ENCODE measurements around the gene GNAI2.
"Not testable (repeated sequence)": the region's sequence is repeated elsewhere in the genome, so short reads cannot be mapped to it uniquely, and the experiment has no call there.

Gene GNAI2

DNA sequence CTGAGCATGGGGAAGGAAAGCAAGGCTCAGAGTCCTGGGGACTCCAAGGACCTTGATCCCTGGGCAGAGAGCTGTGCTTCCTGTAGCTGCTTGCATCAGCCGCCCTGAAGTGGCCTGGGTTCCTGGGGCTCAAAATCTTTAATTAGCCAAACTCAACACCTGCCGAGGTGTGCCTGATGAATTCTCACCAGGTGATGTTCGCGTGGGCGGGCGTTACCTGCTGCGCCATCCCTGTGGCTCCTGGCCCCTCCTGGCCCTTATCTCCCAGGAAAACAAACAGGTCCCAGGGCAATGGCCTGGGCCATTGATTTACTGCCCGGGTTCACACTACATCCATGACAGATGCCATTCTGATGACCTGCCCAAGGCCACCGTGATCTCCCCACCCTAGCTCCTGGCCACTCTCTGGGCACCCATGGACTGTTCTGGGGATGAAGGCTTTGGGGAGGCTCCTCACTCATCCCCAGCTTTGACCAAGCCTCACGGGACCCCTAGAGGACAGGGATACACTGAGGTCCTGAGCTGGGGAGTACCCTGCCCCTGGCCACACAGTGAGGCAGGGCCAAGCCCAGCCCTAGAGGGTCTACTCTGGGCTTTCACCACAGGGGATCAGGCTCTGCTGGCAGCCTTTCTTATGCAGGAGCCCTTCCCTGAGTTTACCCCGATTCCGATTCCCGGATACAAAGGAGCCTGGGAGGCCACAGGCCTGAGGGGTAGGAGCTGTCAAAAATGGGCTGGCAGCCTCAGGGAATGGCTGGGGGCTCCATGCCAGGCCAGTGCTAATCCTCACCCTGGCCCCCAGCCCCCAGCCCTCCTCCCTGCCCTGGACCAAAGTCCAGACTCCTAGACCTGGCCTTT is 25.3 kb upstream of the GNAI2 start:
- no peak overlapping the region for H3K4me3 ChIP-seq (ENCODE audit: control insufficient read depth, low read depth, low read length)
- TF ChIP-seq, protein P1, sequence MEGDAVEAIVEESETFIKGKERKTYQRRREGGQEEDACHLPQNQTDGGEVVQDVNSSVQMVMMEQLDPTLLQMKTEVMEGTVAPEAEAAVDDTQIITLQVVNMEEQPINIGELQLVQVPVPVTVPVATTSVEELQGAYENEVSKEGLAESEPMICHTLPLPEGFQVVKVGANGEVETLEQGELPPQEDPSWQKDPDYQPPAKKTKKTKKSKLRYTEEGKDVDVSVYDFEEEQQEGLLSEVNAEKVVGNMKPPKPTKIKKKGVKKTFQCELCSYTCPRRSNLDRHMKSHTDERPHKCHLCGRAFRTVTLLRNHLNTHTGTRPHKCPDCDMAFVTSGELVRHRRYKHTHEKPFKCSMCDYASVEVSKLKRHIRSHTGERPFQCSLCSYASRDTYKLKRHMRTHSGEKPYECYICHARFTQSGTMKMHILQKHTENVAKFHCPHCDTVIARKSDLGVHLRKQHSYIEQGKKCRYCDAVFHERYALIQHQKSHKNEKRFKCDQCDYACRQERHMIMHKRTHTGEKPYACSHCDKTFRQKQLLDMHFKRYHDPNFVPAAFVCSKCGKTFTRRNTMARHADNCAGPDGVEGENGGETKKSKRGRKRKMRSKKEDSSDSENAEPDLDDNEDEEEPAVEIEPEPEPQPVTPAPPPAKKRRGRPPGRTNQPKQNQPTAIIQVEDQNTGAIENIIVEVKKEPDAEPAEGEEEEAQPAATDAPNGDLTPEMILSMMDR (conservative IDR thresholded peaks at IDR 0.05; ENCODE audit: control insufficient read depth, insufficient read depth, low read depth, low read length): no peak
- DNase-seq (ENCODE audit: low read depth): no peak

DNA sequence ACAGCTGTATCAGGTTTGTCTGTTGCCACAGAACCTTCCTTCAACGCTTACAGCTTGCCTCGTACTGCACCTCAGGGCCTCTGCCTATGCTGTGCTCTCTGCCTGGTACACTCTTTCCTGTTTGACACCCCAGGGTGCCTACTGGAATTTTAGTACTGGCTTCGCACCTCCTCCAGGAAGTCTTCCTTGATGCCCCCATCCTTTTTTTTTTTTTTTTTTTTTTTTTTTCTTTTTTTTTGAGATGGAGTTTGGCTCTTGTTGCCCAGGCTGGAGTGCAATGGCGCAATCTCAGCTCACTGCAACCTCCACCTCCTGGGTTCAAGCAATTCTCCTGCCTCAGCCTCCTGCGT is 24.7 kb upstream of the GNAI2 start:
- not testable (repeated sequence) for DNase-seq (ENCODE audit: low read depth); H3K4me3 ChIP-seq (ENCODE audit: control insufficient read depth, low read depth, low read length)

DNA sequence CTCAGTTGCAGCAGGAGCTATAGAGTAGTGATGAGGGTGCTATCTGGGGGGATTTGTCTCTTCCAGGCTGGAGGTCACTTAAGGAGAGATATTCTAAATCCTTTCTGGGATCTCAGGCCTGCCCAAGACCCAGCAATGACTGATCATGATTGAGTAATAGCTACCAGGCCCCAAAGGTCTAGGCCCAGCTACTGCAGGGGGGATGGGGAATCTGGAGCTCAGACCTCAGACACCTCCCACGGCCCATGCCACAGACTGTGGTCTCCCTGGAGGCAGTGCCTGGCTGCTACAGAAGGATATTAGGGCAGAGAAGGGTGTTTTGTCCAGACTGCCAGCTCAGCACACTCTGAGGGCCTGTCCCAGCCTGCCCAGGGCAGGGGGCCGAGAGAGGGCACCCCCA is 24.1 kb upstream of the GNAI2 start:
- peak; percentile 53 for DNase-seq (ENCODE audit: low read depth)
- TF ChIP-seq, protein P1 (conservative IDR thresholded peaks at IDR 0.05; ENCODE audit: control insufficient read depth, insufficient read depth, low read depth, low read length): no peak
- no peak overlapping the region for H3K4me3 ChIP-seq (ENCODE audit: control insufficient read depth, low read depth, low read length)

DNA sequence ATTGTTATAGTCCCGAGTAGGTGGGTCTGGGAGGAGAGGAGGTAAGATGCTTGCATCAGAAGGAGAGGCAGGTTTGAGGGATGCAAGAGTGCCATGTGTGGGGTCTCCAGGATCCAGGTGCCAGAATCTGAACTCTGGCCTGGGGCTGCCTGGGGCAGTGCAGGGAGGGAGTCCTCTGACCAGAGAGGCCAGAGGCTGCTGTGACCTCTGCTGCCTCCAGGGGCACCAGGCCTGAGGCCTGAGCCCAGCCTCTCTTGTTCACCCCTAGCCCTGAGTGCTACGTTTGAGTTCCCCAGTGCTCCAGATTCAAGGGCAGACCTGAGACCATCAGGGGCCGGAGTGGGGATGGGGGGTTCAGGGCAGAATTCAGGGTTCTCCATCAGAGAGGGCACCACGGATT is 23.5 kb upstream of the GNAI2 start:
- TF ChIP-seq, protein P1 (conservative IDR thresholded peaks at IDR 0.05; ENCODE audit: control insufficient read depth, insufficient read depth, low read depth, low read length): no peak
- DNase-seq (ENCODE audit: low read depth): no peak
- H3K4me3 ChIP-seq (ENCODE audit: control insufficient read depth, low read depth, low read length): no peak overlapping the region

DNA sequence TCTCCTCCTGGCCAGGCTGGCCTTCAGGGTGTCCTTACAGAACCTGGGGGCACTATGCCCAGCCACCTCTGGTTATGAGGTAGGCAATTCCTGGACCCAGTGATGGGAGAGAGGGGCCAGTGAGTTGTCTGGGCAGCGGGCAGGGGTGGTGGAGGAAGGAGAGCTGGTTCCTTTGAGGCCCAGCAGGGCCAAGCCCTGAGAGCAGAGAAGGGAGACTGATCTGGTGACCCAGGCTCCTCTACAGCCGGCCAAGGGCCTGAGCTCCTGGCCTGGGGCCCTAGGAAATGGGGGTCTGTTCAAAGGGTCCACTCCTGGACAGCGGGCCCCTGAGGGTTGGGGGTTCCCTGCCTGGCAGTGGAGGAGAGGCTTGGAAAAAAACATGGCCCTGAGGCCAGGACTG is 23.0 kb upstream of the GNAI2 start:
- no peak overlapping the region for H3K4me3 ChIP-seq (ENCODE audit: control insufficient read depth, low read depth, low read length)
- no peak for DNase-seq (ENCODE audit: low read depth)
- TF ChIP-seq, protein P1 (conservative IDR thresholded peaks at IDR 0.05; ENCODE audit: control insufficient read depth, insufficient read depth, low read depth, low read length): no peak

DNA sequence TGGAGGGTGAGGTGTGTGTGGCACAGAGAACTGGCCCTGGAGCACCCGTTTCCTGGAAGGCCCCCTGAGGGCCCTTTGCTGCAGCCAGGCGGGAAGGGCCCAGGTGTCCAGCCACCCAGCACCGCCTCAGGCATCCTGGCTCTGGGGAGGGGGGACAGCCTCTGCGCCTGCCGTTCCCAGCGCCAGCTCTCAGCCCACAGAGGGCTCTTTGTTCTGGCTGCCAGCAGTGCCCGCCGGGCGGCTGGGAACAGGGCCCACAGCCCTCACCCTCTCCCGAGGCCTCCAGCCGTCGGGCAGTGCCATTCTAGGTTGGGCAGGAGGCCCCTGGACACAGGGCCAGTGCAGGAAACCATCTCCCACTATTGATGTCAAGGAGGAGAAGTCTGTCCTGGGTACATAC is 22.6 kb upstream of the GNAI2 start:
- no peak overlapping the region for H3K4me3 ChIP-seq (ENCODE audit: control insufficient read depth, low read depth, low read length)
- DNase-seq (ENCODE audit: low read depth): no peak
- TF ChIP-seq, protein P1 (conservative IDR thresholded peaks at IDR 0.05; ENCODE audit: control insufficient read depth, insufficient read depth, low read depth, low read length): no peak

DNA sequence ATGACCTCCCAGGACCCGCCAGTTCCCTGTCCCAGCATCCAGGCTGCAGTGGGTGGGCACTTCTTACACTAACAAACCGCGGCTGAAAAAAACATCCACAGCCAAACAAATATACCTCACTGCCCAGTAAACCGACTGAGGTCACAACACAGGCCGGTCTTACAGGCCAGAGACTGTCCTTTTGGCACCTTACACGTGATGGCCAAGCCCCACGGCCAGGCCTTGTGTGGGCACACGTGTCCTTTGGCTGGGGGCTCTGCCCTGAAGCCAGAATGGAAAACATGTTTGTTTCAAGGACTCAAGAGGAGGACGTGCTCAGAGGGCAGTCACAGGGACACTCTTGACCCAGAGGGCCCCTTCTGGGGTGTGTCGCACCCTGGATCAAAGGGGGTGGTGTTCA is 21.2 kb upstream of the GNAI2 start:
- TF ChIP-seq, protein P1 (conservative IDR thresholded peaks at IDR 0.05; ENCODE audit: control insufficient read depth, insufficient read depth, low read depth, low read length): no peak
- no peak overlapping the region for H3K4me3 ChIP-seq (ENCODE audit: control insufficient read depth, low read depth, low read length)
- no peak for DNase-seq (ENCODE audit: low read depth)

Data from fibroblast of mammary gland (primary cell).